Measurements from ENCODE around the gene CHN2. TPM values are rescaled to one million over a fixed set of nuclear protein-coding genes. Genes with fewer than 3 reads are reported as not detected.

CHN2 gene
- total RNA-seq, 1 experiment from 2014 or later = 5.0 TPM

DNA sequence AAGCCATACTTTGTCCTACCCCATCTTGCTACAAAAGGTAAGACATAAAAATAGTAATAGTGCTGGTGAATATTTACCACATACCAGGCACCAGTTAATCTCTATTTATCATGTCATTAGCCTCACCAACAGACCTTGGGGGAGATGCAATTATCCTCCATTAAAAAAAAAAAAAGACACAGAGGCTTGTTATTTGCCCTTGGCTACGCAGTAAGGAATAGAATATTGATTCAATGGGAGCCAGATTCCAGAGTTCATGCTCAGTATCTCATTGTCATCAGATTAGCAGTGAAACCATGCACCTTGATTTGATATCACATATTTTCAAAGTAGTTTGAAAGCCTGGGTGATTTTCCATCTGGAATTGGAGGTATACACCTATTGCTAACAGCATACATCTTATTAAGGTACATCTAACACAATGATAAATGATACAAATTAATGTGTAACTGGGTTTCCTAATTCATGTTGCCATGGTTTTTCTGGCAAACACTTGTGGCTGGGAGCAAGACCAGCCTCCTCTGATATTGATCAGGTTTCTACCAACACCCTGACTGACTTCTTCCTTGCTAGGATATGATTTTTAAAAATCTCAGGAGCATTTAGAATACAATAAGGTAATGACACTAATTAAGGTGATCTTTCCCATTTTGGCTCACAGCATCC, 301.9 kb downstream of the CHN2 start (continued):
- TF ChIP-seq, protein P1, sequence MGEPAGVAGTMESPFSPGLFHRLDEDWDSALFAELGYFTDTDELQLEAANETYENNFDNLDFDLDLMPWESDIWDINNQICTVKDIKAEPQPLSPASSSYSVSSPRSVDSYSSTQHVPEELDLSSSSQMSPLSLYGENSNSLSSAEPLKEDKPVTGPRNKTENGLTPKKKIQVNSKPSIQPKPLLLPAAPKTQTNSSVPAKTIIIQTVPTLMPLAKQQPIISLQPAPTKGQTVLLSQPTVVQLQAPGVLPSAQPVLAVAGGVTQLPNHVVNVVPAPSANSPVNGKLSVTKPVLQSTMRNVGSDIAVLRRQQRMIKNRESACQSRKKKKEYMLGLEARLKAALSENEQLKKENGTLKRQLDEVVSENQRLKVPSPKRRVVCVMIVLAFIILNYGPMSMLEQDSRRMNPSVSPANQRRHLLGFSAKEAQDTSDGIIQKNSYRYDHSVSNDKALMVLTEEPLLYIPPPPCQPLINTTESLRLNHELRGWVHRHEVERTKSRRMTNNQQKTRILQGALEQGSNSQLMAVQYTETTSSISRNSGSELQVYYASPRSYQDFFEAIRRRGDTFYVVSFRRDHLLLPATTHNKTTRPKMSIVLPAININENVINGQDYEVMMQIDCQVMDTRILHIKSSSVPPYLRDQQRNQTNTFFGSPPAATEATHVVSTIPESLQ (CRISPR knock-in tag; IDR thresholded peaks at IDR 0.05) = no peak
- TF ChIP-seq, protein P2, sequence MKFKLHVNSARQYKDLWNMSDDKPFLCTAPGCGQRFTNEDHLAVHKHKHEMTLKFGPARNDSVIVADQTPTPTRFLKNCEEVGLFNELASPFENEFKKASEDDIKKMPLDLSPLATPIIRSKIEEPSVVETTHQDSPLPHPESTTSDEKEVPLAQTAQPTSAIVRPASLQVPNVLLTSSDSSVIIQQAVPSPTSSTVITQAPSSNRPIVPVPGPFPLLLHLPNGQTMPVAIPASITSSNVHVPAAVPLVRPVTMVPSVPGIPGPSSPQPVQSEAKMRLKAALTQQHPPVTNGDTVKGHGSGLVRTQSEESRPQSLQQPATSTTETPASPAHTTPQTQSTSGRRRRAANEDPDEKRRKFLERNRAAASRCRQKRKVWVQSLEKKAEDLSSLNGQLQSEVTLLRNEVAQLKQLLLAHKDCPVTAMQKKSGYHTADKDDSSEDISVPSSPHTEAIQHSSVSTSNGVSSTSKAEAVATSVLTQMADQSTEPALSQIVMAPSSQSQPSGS (CRISPR knock-in tag; IDR thresholded peaks at IDR 0.05; ENCODE audit: borderline replicate concordance, low read depth) = no peak
- TF ChIP-seq, protein P3, sequence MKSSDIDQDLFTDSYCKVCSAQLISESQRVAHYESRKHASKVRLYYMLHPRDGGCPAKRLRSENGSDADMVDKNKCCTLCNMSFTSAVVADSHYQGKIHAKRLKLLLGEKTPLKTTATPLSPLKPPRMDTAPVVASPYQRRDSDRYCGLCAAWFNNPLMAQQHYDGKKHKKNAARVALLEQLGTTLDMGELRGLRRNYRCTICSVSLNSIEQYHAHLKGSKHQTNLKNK (CRISPR knock-in tag; IDR thresholded peaks at IDR 0.05) = no peak
- TF ChIP-seq FOXP1 (CRISPR knock-in tag; IDR thresholded peaks at IDR 0.05; ENCODE audit: borderline replicate concordance) (no peak), ZNF423 (CRISPR knock-in tag; IDR thresholded peaks at IDR 0.05) (no peak)

DNA sequence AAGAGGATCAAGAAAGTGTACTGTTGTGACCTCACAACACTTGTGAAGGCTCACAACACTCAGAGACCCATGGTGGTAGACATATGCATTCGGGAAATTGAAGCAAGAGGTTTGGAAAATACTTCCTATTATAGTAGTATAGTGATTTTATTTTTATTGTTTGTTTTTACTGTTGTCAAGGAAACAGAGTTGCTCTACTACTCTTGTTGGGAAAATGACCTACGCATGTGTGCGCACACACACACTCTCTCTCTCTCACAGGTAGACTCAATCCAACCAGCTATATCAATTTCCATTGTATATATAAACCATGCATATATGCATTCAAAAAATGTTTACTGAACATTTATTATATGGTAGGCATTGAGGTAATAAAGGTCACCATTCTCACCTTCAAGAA, 305.4 kb downstream of the CHN2 start:
- peaks cover 4% of the 10 kb centered on the region; the same call in 1 of the 2 replicates for H3K27me3 Mint-ChIP-seq (ENCODE audit: low read depth)
- no peak for ATAC-seq
- ChIA-PET POLR2A (interaction anchor here (0.6 kb wide), 1 partner anchor 10 kb away, joined by 4 read pairs; no protein-coding TSS in a partner anchor), CTCF (no interaction called here)
- peaks cover 34% of the 10 kb centered on the region for H3K4me1 Mint-ChIP-seq
- no peak overlapping the region for H3K27ac Mint-ChIP-seq
- H3K36me3 Mint-ChIP-seq = no peaks in the 10 kb centered on the region
- DNase-seq (ENCODE audit: low spot score) = no peak
- H3K9me3 Mint-ChIP-seq = no peaks in the 10 kb centered on the region
- no peak overlapping the region for H3K4me3 Mint-ChIP-seq
- TF ChIP-seq GTF2I (CRISPR knock-in tag; conservative IDR thresholded peaks at IDR 0.05) = no peak
- no peak for TF ChIP-seq SP1 (CRISPR knock-in tag; conservative IDR thresholded peaks at IDR 0.05)
- TF ChIP-seq, protein P4, sequence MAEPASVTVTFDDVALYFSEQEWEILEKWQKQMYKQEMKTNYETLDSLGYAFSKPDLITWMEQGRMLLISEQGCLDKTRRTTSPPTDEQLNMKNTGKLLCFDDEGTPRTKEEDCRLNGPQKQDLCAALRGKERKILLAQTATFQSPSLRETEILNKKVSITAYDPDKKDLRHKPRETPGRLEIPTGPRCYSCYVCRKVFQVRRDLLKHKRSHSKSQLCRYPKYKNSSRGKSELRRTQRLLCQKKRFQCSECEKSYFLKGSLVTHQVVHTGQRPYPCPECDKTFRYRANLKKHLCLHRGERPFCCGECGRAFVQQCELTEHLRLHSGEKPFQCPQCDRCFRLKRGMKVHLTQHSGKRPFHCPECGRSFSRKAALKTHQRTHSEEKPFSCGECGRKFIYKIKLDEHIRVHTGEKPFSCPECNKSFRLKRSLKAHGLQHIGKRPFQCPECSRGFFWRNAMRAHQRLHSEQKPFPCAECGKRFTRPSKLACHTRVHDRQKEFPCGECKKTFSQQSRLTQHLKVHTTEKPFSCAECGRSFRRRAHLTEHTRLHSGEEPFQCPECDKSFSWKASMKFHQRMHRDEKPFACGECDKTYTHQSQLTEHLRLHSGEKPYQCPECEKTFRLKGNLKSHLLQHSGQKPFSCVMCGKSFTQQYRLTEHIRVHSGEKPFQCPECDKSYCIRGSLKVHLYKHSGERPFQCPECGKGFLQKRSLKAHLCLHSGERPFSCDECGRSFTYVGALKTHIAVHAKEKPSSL (CRISPR knock-in tag; conservative IDR thresholded peaks at IDR 0.05) = no peak
- TF ChIP-seq, protein P5, sequence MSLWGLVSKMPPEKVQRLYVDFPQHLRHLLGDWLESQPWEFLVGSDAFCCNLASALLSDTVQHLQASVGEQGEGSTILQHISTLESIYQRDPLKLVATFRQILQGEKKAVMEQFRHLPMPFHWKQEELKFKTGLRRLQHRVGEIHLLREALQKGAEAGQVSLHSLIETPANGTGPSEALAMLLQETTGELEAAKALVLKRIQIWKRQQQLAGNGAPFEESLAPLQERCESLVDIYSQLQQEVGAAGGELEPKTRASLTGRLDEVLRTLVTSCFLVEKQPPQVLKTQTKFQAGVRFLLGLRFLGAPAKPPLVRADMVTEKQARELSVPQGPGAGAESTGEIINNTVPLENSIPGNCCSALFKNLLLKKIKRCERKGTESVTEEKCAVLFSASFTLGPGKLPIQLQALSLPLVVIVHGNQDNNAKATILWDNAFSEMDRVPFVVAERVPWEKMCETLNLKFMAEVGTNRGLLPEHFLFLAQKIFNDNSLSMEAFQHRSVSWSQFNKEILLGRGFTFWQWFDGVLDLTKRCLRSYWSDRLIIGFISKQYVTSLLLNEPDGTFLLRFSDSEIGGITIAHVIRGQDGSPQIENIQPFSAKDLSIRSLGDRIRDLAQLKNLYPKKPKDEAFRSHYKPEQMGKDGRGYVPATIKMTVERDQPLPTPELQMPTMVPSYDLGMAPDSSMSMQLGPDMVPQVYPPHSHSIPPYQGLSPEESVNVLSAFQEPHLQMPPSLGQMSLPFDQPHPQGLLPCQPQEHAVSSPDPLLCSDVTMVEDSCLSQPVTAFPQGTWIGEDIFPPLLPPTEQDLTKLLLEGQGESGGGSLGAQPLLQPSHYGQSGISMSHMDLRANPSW (CRISPR knock-in tag; conservative IDR thresholded peaks at IDR 0.05; ENCODE audit: low read depth) = no peak
- TF ChIP-seq, protein P6, sequence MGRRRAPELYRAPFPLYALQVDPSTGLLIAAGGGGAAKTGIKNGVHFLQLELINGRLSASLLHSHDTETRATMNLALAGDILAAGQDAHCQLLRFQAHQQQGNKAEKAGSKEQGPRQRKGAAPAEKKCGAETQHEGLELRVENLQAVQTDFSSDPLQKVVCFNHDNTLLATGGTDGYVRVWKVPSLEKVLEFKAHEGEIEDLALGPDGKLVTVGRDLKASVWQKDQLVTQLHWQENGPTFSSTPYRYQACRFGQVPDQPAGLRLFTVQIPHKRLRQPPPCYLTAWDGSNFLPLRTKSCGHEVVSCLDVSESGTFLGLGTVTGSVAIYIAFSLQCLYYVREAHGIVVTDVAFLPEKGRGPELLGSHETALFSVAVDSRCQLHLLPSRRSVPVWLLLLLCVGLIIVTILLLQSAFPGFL (CRISPR knock-in tag; IDR thresholded peaks at IDR 0.05; ENCODE audit: borderline replicate concordance) = no peak
- TF ChIP-seq TEAD1 (CRISPR knock-in tag; IDR thresholded peaks at IDR 0.05) = no peak
- no peak for TF ChIP-seq FOXK1 (CRISPR knock-in tag; IDR thresholded peaks at IDR 0.05)
- TF ChIP-seq ZNF138 (CRISPR knock-in tag; conservative IDR thresholded peaks at IDR 0.05) = no peak
- TF ChIP-seq GABPB1 (CRISPR knock-in tag; IDR thresholded peaks at IDR 0.05) = no peak
- TF ChIP-seq, protein P3 (CRISPR knock-in tag; IDR thresholded peaks at IDR 0.05) = no peak
- no peak for TF ChIP-seq RELA (CRISPR knock-in tag; IDR thresholded peaks at IDR 0.05; ENCODE audit: borderline replicate concordance)
- TF ChIP-seq, protein P7, sequence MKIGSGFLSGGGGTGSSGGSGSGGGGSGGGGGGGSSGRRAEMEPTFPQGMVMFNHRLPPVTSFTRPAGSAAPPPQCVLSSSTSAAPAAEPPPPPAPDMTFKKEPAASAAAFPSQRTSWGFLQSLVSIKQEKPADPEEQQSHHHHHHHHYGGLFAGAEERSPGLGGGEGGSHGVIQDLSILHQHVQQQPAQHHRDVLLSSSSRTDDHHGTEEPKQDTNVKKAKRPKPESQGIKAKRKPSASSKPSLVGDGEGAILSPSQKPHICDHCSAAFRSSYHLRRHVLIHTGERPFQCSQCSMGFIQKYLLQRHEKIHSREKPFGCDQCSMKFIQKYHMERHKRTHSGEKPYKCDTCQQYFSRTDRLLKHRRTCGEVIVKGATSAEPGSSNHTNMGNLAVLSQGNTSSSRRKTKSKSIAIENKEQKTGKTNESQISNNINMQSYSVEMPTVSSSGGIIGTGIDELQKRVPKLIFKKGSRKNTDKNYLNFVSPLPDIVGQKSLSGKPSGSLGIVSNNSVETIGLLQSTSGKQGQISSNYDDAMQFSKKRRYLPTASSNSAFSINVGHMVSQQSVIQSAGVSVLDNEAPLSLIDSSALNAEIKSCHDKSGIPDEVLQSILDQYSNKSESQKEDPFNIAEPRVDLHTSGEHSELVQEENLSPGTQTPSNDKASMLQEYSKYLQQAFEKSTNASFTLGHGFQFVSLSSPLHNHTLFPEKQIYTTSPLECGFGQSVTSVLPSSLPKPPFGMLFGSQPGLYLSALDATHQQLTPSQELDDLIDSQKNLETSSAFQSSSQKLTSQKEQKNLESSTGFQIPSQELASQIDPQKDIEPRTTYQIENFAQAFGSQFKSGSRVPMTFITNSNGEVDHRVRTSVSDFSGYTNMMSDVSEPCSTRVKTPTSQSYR (CRISPR knock-in tag; IDR thresholded peaks at IDR 0.05) = no peak
- TF ChIP-seq, protein P8, sequence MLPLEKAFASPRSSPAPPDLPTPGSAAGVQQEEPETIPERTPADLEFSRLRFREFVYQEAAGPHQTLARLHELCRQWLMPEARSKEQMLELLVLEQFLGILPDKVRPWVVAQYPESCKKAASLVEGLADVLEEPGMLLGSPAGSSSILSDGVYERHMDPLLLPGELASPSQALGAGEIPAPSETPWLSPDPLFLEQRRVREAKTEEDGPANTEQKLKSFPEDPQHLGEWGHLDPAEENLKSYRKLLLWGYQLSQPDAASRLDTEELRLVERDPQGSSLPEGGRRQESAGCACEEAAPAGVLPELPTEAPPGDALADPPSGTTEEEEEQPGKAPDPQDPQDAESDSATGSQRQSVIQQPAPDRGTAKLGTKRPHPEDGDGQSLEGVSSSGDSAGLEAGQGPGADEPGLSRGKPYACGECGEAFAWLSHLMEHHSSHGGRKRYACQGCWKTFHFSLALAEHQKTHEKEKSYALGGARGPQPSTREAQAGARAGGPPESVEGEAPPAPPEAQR (CRISPR knock-in tag; IDR thresholded peaks at IDR 0.05) = no peak
- TF ChIP-seq, protein P9, sequence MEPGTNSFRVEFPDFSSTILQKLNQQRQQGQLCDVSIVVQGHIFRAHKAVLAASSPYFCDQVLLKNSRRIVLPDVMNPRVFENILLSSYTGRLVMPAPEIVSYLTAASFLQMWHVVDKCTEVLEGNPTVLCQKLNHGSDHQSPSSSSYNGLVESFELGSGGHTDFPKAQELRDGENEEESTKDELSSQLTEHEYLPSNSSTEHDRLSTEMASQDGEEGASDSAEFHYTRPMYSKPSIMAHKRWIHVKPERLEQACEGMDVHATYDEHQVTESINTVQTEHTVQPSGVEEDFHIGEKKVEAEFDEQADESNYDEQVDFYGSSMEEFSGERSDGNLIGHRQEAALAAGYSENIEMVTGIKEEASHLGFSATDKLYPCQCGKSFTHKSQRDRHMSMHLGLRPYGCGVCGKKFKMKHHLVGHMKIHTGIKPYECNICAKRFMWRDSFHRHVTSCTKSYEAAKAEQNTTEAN (CRISPR knock-in tag; IDR thresholded peaks at IDR 0.05) = no peak

Measured in WTC11 (cell line).